GM21447 (cell line): Measurements from ENCODE around the gene IFITM10.

ENCODE experiments used
- ATAC-seq: cut with Tn5 transposase; IDR thresholded peaks from one replicate; pipeline ENCODE4 v1.9.1; 2021; ENCODE audit not compliant: unreplicated experiment

The IFITM10 gene

DNA sequence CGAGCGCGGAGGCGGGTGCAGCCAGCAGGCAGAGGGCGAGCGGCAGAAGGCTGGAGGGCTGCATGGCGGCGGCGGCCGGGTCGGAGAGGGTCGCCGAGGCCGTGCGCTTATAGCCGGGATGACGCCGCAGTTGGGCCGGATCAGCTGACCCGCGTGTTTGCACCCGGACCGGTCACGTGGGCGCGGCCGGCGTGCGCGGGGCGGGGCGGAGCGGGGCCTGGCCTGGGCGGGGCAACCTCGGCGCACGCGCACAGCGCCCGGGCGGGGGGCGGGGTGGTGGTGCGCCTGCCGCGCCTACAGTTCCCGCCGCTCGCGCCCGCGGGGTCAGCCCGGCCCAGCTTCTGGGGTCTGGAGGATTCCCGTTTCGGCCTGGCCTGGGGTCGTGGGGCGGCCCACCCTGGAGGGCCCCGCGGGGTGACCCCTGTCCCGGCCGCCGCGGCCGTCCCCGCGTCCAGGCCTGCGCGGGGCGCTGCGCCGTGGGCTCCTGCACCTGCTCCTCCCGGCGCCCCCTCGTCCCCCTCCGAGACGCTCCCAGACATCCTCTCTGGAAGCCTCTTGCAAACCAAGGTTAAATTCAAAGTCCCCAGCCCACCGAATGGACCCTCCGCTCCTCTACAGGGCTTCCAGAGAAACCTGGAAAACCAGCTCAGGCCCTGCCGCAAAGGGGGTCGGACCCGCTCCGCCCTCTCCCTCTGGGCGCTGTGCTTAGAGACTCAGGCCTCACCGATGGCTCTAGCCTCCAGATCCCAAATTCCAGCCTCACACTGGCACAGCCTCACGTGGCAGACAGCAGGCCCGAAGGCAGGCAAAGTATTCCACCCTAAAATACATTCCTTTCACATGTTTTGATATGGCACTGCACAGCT is 13.6 kb upstream of the IFITM10 start, which contains the start of gene CTSD:
Gene CTSD (minus strand): TSS at position 132 of the 866 bp plus-strand sequence. CDS start 68 bp downstream, at position 64.
- peak; percentile 56 for ATAC-seq

DNA sequence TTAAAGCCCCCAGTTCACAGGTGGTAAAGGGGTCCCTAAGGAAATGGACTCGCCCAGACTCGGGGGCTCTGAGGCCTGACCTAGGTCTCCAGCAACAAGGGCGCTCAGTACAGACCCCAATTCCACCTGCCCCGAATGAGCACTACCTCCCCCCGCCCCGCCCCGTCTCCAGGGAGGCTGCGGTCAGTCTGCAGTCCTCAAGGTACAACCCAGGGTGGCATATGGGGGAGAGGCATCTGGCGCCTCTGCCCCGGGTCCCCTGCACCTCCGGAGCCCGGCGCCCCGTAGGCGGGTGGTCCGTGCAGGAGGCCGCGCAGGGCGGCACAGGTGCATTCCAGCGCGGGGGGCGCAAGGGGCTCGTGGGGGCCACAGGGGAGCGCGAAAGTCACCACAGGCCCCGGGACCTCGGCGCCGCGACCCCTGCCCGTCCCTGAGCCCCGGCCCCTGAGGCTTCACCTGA is 13.0 kb upstream of the IFITM10 start:
- peak; percentile 25 for ATAC-seq

DNA sequence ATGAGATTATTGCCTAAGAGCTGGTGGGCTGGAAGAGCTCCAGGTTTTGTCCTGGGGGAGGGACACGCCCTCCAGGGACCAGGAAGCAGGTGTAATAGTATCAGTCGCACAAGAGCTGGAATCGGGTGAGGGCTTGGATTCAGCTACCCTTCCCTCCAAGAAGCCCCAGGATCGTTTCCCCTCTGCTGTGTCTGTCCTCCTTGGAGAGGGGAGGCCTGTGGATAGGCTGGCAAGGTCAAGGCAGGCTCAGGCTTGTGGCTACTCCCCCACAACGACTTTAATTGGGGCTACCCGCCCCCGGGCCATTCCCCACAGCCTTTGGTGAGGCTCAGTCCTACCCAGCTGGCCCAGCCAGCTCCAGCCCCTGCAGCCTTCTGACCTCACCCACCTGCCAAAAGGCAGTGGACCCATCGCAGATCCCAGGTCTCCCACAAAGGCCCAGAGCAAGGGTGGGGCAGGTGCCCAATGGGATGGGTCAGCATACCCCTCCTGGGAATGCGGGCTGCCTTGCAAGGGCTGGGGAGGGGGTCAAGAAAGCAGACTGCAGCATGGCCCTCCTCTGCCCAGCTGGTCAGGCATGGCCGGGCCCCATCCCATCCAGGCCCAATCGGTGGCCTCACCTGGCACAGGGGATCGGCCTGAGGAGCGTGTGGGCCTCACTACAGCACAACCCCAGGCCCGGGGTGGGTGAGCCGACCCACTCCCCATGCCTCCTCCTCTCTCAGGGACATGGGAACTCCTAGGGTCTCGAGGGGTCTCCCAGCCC is 12.3 kb upstream of the IFITM10 start:
- peak; percentile 7 for ATAC-seq

DNA sequence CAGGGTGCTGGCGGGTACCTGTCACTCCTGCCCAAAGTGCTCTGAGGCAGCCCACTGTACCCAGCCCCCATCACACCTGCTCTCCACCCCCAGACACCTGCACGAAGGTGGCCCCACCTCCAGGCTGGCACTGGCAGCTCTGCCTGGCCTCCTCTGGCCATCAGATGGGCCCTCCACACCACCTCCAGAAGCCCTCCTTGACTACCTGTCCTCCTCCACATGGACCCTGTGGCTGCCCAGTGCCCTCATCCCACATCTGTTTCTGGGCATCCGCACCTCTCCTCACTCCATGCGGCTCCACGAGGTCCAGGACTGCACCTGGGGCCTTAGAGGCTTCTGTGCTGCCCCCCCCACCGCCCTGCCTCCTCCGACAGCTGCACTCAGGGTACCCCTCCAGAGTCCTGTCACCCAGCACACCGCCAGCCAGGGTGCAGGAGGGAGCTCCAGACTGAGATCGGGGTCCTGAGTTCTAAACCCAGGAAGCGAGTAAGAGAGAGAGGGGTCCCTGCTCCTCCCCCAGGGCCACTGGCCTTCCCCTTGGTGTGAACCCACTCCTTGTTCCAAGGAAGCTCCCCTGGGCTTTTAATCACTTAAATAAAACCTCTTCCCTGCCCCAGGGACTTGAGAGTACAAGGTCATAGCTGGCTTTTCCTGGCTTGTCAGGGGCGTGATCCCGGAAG is 11.6 kb upstream of the IFITM10 start:
- ATAC-seq: no peak

DNA sequence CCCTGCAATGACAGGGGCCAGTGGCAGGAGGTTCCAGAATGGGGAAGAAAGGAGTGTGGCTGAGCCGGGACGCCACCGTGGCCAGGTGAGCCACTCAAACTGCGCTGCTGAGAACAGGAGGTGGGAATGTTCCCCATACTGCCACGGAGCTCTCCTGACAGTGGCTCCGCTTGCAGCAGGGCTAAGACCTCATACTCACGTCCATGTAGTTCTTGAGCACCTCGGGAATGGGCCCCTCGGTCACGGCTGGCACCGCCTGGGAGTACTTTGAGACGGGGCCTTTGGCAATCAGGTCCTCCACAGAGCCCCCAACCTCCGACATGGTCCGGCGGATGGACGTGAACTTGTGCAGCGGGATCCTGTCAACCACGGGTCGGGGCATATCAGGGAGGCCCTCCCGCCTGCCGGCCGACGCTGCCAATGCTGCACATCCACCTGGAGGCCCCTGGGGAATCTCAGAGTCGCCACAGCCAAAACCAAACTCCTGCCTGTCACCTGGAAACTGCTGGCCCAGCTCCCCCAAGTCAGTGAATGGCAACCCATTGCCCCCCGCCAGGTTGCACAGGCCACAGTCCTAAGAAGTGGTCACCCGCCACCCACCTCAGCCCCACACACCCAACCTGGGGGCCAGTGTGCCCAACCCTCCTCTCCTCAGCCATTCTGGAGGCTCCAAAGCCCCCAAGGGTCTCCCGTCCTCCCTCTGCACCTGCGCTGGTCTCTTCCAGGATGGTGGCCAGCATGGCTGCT is 10.9 kb upstream of the IFITM10 start:
- ATAC-seq: no peak

DNA sequence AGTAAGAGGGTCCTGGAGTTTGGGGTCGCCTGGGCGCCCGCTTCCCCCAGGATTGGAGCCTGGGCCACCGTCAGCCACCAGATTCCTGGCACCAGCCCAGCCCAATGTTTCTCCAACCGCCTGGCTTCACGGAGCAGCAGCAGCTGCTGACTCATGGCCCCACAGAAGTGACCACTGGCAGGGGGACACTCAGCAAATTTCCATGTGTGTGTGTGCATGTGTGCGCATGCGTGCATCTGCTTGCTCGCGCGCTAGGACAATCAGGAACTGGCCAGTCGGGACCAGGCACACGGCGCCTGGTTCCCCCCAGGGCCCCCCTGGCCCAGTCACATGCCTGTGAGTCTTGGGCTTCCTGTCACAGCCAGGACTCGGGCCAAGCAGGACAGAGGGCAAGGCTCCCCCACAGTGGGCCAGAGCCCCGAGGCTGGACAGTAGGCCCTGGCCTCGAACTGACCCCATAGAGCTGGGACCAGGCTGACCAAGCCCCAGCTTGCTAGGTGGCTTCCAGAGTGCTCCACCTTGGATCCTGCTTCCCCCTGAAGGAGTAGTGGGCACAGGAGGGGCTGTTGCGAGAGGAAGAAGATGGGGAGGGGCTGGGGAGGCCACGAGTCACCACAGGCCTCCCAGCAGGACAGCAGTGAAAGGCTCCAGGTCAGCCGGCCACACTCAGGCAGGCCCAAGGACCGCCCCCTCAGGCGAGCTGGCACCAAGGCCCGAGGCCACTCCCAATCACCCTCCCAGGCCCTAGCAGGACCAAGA is 10.1 kb upstream of the IFITM10 start:
- ATAC-seq: no peak

DNA sequence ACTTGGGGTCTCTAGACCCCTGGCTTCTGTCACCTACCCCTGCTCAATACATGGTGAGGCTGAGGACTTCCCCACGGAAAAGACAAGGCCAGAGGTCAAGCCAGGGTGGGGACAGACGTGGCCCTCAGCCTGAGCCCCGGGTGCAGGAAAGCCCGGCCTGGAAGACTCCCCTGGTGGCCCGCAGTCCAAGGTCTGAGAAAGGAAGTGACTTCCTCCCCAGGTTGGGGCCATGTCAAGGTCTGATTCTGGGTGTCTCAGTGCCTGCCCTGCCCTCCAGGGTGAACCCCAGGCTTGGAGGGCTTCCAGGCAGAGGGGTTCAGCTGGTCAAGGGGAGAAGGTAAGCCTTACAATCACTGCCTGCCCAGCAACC is 9.4 kb upstream of the IFITM10 start:
- no peak for ATAC-seq

DNA sequence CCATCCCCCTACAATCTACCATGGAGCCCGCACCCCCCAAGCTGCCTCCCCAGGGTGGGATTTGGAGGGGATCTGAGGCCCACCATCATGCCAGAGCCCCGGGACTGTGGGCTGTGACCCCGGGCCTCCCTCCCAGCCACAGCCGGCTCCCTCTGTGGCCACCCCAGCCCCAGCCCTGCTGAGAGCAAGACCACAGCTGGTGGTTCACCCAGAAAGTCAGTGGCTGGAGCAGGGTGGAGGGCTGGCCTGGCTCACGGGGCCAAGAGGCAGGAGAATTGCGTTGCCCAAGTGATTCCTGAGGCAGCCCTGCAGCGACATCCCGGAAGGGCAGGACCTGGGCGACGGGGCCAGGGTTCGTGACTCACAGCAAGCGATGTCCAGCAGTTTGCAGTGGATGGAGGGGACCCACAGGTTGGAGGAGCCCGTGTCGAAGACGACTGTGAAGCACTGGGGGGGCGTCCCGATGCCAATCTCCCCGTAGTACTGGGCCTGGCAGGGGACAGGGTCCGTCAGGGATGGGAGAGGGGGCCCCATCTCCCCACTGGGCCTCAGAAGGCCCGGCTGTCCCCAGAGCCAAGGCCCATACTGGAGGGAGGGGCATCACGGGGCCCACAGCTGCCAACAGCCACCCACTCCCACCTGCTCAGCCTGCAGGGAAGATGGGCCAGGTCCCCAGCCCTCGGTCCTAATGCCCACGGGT is 8.9 kb upstream of the IFITM10 start:
- no peak for ATAC-seq

DNA sequence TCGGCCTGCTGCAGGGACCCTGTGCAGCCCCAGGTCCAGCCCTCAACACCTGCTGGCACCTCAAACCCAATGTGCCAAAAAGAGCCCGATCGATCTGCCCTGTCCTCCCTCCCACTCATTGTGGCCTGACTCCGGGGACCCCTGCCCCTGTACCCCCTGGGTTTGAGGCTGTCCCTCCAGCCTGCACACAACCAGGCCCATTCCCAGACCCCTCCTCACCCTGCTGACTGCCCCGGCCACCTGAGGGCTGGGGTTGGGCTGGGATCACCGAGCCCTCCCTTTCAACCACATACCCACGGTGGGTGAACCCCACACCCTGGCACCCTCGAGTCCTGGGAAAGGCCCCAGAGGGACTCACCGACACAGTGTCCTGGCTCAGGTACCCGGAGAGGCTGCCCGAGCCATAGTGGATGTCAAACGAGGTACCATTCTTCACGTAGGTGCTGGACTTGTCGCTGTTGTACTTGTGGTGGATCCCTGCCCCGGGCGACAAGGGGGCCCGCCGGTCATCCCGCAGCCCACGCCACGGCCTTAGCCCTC is 8.3 kb upstream of the IFITM10 start:
- ATAC-seq: no peak

DNA sequence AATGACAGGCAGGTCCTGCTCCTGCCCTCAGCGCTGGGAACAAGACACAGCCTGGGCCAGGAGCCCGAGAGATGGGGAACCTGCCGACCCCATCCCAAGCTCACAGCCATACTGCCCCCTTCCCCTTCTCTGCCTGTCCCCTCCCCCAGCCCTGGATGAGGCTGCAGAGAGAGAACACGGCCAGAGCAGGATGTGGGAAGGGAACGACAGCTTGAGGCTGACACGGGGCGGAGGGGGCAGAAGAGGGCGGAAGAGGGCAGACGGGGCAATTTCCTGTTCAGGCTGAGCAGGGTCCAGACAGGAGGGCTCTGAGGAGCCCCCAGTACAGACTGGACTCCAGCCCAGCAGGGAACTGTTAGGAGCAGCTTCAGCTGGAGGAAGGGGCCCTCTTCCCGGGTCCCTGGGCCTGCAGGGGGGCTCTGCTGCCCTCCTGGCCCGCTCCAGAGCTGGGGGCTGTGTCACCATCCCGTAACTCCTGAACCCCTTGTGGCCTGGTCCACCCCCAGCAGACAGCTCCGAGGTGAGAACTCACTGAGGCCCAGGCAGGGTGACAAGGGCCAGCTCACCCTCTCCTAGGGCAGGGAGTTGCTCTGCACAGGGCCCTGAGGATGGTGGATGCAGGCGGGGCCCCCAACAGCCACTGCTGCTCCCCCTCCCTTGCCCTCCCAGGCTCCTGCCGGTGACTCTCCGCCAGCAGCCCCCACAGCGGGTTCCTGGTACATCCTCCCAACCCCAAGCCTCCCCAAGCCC is 7.6 kb upstream of the IFITM10 start:
- no peak for ATAC-seq

DNA sequence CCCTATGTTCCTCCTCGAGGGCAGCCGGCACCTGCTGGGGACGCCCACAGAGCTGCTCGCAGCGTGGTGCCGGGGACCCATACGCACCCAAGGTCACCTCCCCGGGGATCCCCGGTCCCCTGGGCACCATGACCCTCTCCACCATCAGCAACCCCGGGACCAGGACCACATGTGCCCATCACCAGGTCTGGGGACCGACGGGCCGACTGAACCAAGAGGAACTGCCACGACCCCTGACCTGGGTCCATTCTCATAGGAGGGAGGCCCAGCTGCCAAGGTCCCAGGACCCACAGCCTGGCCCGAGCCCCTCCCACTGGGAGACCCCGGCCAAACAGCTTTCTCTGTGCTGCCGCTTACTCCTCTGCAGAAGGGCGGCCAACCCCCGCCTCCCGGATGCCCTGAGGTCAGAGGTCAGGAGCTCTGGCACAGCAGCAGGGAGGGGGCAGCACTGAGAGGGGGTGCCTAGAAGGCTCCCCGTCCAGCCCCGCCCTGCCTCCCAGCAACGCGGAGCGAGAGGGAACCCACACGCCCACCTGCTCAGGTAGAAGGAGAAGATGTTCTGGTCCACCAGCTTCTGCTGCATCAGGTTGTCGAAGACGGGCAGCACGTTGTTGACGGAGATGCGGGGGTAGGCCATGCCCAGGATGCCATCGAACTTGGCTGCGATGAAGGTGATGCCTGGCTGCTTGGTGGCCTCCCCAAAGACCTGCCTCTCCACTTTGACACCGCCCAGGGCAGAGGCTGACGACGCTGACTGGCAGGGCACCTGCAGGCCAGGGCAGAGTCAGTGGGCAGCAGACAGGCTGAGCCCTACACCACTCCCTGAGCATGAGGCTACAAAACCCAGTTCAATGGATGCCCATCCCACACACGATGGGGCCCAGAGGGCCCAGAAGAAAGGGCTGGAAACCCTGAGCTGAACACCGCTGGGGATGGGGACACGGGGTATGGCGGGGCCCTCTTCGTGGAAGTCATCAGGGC is 6.7 kb upstream of the IFITM10 start:
- ATAC-seq: no peak

DNA sequence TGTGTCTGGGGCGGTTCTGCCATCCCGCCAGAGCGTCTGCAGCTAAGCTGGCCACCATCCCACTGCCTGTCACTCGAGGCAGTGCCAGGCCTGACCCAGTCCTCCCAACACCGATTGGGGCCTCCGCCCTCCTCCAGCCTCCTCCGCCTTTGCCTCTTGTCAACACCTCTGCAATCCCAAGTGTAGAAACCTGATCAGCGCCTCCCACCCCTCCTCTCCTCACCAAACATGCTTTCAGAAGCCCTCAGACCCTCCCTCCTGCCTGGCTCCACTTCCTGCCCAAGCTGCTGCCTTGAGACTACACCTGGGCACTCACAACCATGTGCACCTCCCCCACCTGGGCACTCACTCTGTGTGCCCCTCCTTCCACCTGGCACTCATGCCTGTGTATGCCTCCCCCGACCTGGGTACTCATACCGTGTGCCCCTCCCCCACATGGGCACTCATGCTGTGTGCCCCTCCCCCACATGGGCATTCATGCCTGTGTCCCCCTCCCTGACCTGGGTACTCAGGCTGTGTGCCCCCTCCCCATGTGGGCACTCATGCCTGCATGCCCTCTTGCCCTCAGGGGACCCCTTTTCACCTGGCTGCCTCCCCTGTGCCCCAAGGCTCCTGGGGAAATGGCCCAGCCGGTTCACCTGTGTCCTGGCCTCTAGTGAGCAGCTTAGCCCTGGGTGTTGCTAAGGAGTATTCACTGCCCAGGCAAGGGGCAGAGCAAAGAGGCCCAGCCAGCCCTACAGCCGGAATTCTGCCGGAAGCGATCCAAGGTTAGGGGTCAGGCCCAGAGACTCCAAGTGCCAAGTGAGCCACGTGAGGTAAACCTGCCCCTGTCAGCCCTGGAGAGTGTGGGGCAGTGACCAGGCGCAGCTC is 5.5 kb upstream of the IFITM10 start:
- no peak for ATAC-seq

DNA sequence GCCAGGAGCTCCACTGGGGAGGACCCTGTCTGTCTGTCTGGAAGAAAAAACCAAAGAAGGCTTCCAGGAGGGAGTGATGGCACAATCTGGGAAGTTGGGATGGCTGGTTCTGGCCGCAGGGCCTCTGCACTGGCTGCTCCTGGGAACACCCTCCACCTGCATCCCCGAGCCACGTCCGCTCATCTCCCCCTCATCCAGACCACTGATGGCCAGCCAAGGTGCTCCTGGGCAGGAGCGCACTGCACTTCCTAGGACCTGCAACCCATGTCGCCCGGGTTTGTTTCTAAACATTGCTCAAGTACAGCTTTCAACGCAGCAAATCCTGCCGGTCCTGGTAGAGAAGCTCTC is 4.9 kb upstream of the IFITM10 start:
- no peak for ATAC-seq

DNA sequence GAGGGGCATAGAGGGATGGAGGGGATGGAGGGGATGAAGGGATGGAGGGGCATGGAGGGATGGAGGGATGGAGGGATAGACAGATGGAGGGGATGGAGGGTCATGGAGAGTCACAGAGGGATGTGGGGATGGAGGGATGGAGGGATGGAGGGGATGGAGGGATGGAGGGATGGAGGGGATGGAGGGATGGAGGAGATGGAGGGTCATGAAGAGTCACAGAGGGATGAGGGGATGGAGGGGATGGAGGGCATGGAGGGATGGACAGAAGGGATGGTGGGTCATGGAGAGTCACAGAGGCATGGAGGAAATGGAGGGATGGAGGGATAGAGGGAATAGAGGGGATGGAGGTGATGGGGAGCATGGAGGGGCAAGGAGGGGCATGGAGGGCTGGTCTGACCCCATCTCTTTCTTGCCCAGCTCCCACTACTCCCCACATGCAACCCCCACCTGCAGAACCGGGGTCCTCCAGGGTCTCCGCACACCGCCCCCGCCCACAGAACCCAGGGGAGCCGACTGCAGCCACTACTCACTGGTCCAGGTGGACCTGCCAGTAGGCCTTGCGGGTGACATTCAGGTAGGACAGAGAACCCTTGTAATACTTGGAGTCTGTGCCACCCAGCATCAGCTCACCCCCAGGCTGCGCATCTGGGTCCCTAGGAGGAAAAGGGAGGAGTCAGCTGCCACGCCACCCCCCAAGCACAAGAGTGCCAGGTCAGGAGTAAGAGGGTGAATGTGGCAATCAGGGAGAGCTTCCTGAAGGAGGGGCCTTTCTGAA is 4.2 kb upstream of the IFITM10 start:
- ATAC-seq: no peak

DNA sequence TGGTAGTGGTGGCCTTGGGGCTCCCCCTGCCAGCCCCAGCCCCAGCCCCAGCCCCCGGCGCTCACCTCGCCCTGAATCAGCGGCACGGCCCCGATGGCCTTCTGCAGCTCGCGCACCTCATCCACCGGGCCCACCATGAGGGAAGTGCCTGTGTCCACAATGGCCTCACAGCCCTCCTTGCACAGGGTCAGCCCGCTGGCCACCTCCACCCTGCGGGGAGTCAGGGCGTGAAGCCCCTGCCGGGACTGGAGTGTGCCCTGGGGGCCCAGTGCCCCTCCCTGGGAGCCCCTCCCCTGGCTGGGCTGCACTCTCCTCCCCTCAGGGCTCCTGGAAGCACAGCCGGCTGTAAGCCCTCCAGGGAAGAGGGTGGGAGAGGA is 3.5 kb upstream of the IFITM10 start:
- ATAC-seq: no peak
